ENCODE measurements around the gene CACNA1B. TPM values are rescaled to one million over a fixed set of nuclear protein-coding genes. Genes with fewer than 3 reads are reported as not detected.
"Not testable (repeated sequence)": the region's sequence is repeated elsewhere in the genome, so short reads cannot be mapped to it uniquely, and the experiment has no call there.

CACNA1B gene
- total and polyA plus RNA-seq, 2 of the 13 experiments (the other 11 are each of a cell fraction or from before 2014, with no cell fraction given) = under 0.01 to 0.04 TPM

DNA sequence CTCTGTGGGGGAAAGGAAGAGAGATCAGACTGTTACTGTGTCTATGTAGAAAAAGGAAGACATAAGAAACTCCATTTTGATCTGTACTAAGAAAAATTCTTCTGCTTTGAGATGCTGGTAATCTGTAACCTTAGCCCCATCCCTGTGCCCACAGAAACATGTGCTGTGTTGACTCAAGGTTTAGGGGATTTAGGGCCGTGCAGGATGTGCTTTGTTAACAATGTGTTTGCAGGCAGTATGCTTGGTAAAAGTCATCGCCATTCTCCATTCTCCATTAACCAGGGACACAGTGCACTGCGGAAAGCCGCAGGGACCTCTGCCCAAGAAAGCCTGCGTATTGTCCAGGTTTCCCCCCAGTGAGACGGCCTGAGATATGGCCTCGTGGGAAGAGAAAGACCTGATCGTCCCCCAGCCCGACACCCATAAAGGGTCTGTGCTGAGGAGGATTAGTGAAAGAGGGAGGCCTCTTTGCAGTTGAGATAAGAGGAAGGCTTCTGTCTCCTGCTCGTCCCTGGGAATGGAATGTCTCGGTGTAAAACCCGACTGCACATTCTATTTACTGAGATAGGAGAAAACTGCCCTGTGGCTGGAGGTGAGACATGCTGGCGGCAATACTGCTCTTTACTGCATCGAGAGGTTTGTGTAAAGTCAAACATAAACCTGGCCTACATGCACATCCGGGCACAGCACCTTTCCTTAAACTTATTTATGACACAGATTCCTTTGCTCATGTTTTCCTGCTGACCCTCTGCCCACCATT lies 255.5 kb downstream of the CACNA1B start:
- H3K27ac ChIP-seq (ENCODE audit: extremely low read length, insufficient read depth, low read length); BruUV-seq (replicated peaks): not testable (repeated sequence)

GRCh38 chr9:138134581-138134980 lies 257.0 kb downstream of the CACNA1B start:
- BruUV-seq (replicated peaks); CTCF ChIA-PET (ENCODE audit: low intra/inter-chr PET ratio, low total read pairs); FAIRE-seq: not testable (repeated sequence)

More for the DNA sequence above, 255.5 kb downstream of the CACNA1B start:
- ATAC-seq; DNase-seq (ENCODE audit: low spot score); H3K4me3 ChIP-seq (replicated peaks in 1 of 3; ENCODE audit: insufficient read depth in 1 of 3, low read depth in 2 of 3, low read length in 3 of 3); H3K4me2 ChIP-seq (ENCODE audit: low read depth, low read length); H3K9me3 ChIP-seq (ENCODE audit: low read length); H2AFZ ChIP-seq (ENCODE audit: low read length); H3K79me2 ChIP-seq (ENCODE audit: insufficient read depth, low read length); H3K36me3 ChIP-seq (replicated peaks in 1 of 2; ENCODE audit: control insufficient read depth in 1 of 2, insufficient read depth in 2 of 2, low read length in 2 of 2); intact Hi-C loops (cut with micrococcal nuclease; ENCODE audit: unreplicated experiment); FAIRE-seq; CTCF ChIA-PET (ENCODE audit: low intra/inter-chr PET ratio, low total read pairs); H3K4me1 ChIP-seq (ENCODE audit: insufficient read depth, low read length); POLR2A ChIA-PET; in situ Hi-C loops (cut with HindIII; ENCODE audit: extremely low pct_ligation_motif_present, low pct_unique_long_range_greater_than_20kb); H4K20me1 ChIP-seq (ENCODE audit: insufficient read depth, low read length); H3K9ac ChIP-seq (ENCODE audit: insufficient read depth, low read depth, low read length); H3K27me3 ChIP-seq (ENCODE audit: control insufficient read depth in 1 of 2, insufficient read depth in 2 of 2, low read length in 2 of 2): not testable (repeated sequence)
- whole genome bisulfite sequencing (ENCODE audit: low lambda C conversion rate) = 13% methylated on average over 14 of the region's 15 CpGs

DNA sequence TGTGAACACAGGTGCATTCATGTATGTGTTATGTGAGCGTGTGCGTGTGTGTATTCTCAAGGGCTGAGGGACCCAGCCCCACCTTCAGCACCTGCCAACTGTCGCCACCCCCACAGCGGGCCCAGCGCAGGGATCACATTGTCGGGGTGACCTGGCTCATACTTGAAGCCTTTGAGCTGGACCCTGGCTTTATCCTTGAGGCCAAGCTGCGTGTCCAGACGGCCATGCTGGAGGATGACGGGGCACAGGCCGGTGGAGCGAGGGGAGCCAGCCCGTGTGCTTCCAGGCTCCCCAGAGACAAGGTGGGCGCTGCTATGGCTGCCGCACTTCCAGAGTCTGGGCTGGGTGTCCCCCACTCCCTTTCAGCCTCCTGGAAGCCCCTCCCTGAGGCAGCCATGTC lies 261.5 kb downstream of the CACNA1B start:
- DNase-seq (ENCODE audit: low spot score); CTCF ChIA-PET (ENCODE audit: low intra/inter-chr PET ratio, low total read pairs); H3K27me3 ChIP-seq (ENCODE audit: control insufficient read depth in 1 of 2, insufficient read depth in 2 of 2, low read length in 2 of 2); in situ Hi-C loops (cut with HindIII; ENCODE audit: extremely low pct_ligation_motif_present, low pct_unique_long_range_greater_than_20kb); H3K4me2 ChIP-seq (ENCODE audit: low read depth, low read length); H3K4me3 ChIP-seq (replicated peaks in 1 of 3; ENCODE audit: insufficient read depth in 1 of 3, low read depth in 2 of 3, low read length in 3 of 3); intact Hi-C loops (cut with micrococcal nuclease; ENCODE audit: unreplicated experiment); ATAC-seq; H4K20me1 ChIP-seq (ENCODE audit: insufficient read depth, low read length); POLR2A ChIA-PET; H3K36me3 ChIP-seq (replicated peaks in 1 of 2; ENCODE audit: control insufficient read depth in 1 of 2, insufficient read depth in 2 of 2, low read length in 2 of 2); BruUV-seq (replicated peaks); H3K9ac ChIP-seq (ENCODE audit: insufficient read depth, low read depth, low read length); H3K27ac ChIP-seq (ENCODE audit: extremely low read length, insufficient read depth, low read length); H3K9me3 ChIP-seq (ENCODE audit: low read length); H2AFZ ChIP-seq (ENCODE audit: low read length); H3K4me1 ChIP-seq (ENCODE audit: insufficient read depth, low read length); FAIRE-seq; H3K79me2 ChIP-seq (ENCODE audit: insufficient read depth, low read length): not testable (repeated sequence)
- WGBS (ENCODE audit: low lambda C conversion rate) = 0% methylated on average over 1 of the region's 14 CpGs

More at GRCh38 chr9:138134581-138134980, 257.0 kb downstream of the CACNA1B start:
- DNase-seq (ENCODE audit: low spot score); H3K9me3 ChIP-seq (ENCODE audit: low read length); H3K79me2 ChIP-seq (ENCODE audit: insufficient read depth, low read length); H3K4me3 ChIP-seq (replicated peaks in 1 of 3; ENCODE audit: insufficient read depth in 1 of 3, low read depth in 2 of 3, low read length in 3 of 3); ATAC-seq; H3K27ac ChIP-seq (ENCODE audit: extremely low read length, insufficient read depth, low read length); H3K36me3 ChIP-seq (replicated peaks in 1 of 2; ENCODE audit: control insufficient read depth in 1 of 2, insufficient read depth in 2 of 2, low read length in 2 of 2); in situ Hi-C loops (cut with HindIII; ENCODE audit: extremely low pct_ligation_motif_present, low pct_unique_long_range_greater_than_20kb); intact Hi-C loops (cut with micrococcal nuclease; ENCODE audit: unreplicated experiment); H4K20me1 ChIP-seq (ENCODE audit: insufficient read depth, low read length); H3K9ac ChIP-seq (ENCODE audit: insufficient read depth, low read depth, low read length); H2AFZ ChIP-seq (ENCODE audit: low read length); POLR2A ChIA-PET; H3K4me1 ChIP-seq (ENCODE audit: insufficient read depth, low read length); H3K4me2 ChIP-seq (ENCODE audit: low read depth, low read length); H3K27me3 ChIP-seq (ENCODE audit: control insufficient read depth in 1 of 2, insufficient read depth in 2 of 2, low read length in 2 of 2): not testable (repeated sequence)
- WGBS (ENCODE audit: low lambda C conversion rate) = 20% methylated on average over 2 of the region's 4 CpGs

GRCh38 chr9:138140980-138141379 lies 263.4 kb downstream of the CACNA1B start:
- in situ Hi-C loops (cut with HindIII; ENCODE audit: extremely low pct_ligation_motif_present, low pct_unique_long_range_greater_than_20kb); intact Hi-C loops (cut with micrococcal nuclease; ENCODE audit: unreplicated experiment); DNase-seq (ENCODE audit: low spot score); POLR2A ChIA-PET; BruUV-seq (replicated peaks); CTCF ChIA-PET (ENCODE audit: low intra/inter-chr PET ratio, low total read pairs); H3K79me2 ChIP-seq (ENCODE audit: insufficient read depth, low read length); H3K36me3 ChIP-seq (replicated peaks in 1 of 2; ENCODE audit: control insufficient read depth in 1 of 2, insufficient read depth in 2 of 2, low read length in 2 of 2); H4K20me1 ChIP-seq (ENCODE audit: insufficient read depth, low read length); H2AFZ ChIP-seq (ENCODE audit: low read length); H3K27me3 ChIP-seq (ENCODE audit: control insufficient read depth in 1 of 2, insufficient read depth in 2 of 2, low read length in 2 of 2); H3K9me3 ChIP-seq (ENCODE audit: low read length); FAIRE-seq; H3K4me3 ChIP-seq (replicated peaks in 1 of 3; ENCODE audit: insufficient read depth in 1 of 3, low read depth in 2 of 3, low read length in 3 of 3); H3K4me2 ChIP-seq (ENCODE audit: low read depth, low read length); H3K4me1 ChIP-seq (ENCODE audit: insufficient read depth, low read length); ATAC-seq; H3K27ac ChIP-seq (ENCODE audit: extremely low read length, insufficient read depth, low read length); H3K9ac ChIP-seq (ENCODE audit: insufficient read depth, low read depth, low read length): not testable (repeated sequence)
- WGBS (ENCODE audit: low lambda C conversion rate) = 82% methylated on average over 7 of the region's 15 CpGs

Data from HepG2 (cell line).